HG03439 (cell line): ENCODE measurements around the gene GNL3.

Source experiments
- ATAC-seq: cut with Tn5 transposase; IDR thresholded peaks from one replicate; pipeline ENCODE4 v1.9.1; 2021; ENCODE audit warnings: mild to moderate bottlenecking, moderate library complexity; ENCODE audit not compliant: unreplicated experiment

Gene GNL3

GRCh38 chr3:52685285-52685708, 535 bp upstream of the GNL3 start:
- ATAC-seq, result peak; percentile 76

- no peak for ATAC-seq
Measured at GRCh38 chr3:52688266-52688665, 2.4 kb downstream of the GNL3 start.

- no peak for ATAC-seq
Measured at GRCh38 chr3:52689151-52689550, 3.3 kb downstream of the GNL3 start.

- ATAC-seq, result no peak
Measured at GRCh38 chr3:52690560-52690959, 4.7 kb downstream of the GNL3 start.

GRCh38 chr3:52693071-52693470, 7.2 kb downstream of the GNL3 start:
- no peak for ATAC-seq

GRCh38 chr3:52694528-52695189, 8.8 kb downstream of the GNL3 start:
- ATAC-seq, result no peak

- ATAC-seq, result no peak
Measured at GRCh38 chr3:52695798-52696671, 10.2 kb downstream of the GNL3 start.

GRCh38 chr3:52696830-52697631, 11.2 kb downstream of the GNL3 start:
- ATAC-seq, result no peak

- ATAC-seq, result no peak
Measured at GRCh38 chr3:52697632-52697965, 11.8 kb downstream of the GNL3 start.

- ATAC-seq, result no peak
Measured at GRCh38 chr3:52703341-52703740, 17.5 kb downstream of the GNL3 start.

GRCh38 chr3:52704611-52705437, 19.0 kb downstream of the GNL3 start:
- peak; percentile 9 for ATAC-seq

- ATAC-seq, result no peak
Measured at GRCh38 chr3:52705438-52705687, 19.5 kb downstream of the GNL3 start.

- ATAC-seq, result peak; percentile 76
Measured at GRCh38 chr3:52705688-52706686, 20.2 kb downstream of the GNL3 start, which contains the start of the genes GLT8D1 and SPCS1. GLT8D1 (minus strand) TSS chr3:52705791; CDS start chr3:52700460, 5,331 bp downstream. SPCS1 (plus strand) TSS chr3:52706106; CDS start chr3:52706247, 141 bp downstream.

GRCh38 chr3:52707585-52707984, 21.8 kb downstream of the GNL3 start:
- ATAC-seq, result no peak

GRCh38 chr3:52710512-52710911, 24.7 kb downstream of the GNL3 start:
- ATAC-seq, result no peak

- no peak for ATAC-seq
Measured at GRCh38 chr3:52712291-52713212, 26.7 kb downstream of the GNL3 start.

- ATAC-seq, result no peak
Measured at GRCh38 chr3:52714335-52715302, 28.8 kb downstream of the GNL3 start.
